Heart left ventricle (tissue), 13 donors: Measurements from ENCODE around the gene PATJ.

ENCODE experiments used
- CTCF ChIP-seq, 12 donors: fragments of 200-600 bp; sonication (generic) in 4 of 12; IDR thresholded peaks; one replicate each; pipeline versions ENCODE4 v1.5.0 to v1.8.0; 2018 to 2022; ENCODE audit warnings: antibody characterized with exemption in 12 of 12, mild to moderate bottlenecking in 5 of 12
- POLR2A ChIP-seq, 2 donors: fragments of 450-650 bp; IDR thresholded peaks; one replicate each; pipeline ENCODE4 v1.6.1; 2017; ENCODE audit warnings: antibody characterized with exemption in 2 of 2, mild to moderate bottlenecking in 2 of 2, moderate library complexity in 2 of 2
- donor health status: ischemic (EF 13 %, LVEDD 7.1; RV severe dilation, severe dysfunction).
- donor health status: DM: no; HTN: yes; CAD: no.
- donor health status: DM: no; HTN: no; CAD: no.
- donor health status: ischemic (EF 25% LVEDD 6.9; RV normal size, moderate dysfunction).
- donor health status: ischemic (EF 25% LVEDD 5.7; RV mildly dilated, moderate dysfunction).
- donor health status: ischemic (EF 35%, LVEDD 5.7; RV mildly dilated, moderate dysfunction).
- donor health status: nonischemic (EF 11% LVEDD 7.7; RV severe dilation, severe dysfunction).
- donor health status: DM: yes; HTN: yes; CAD: no.
- donor health status: PGD.
- donor health status: ischemic (EF 29% LVEDD 5.4; RV normal size, mild dysfunction).
- donor health status: nonischemic (EF 23%, LVEDD 6.1; RV moderate dilation, normal function).

GRCh38 chr1:62110198-62110817 is 368.0 kb downstream of the PATJ start:
- no peak for TF ChIP-seq CTCF (IDR thresholded peaks at IDR 0.05)
- TF ChIP-seq POLR2A (IDR thresholded peaks at IDR 0.05): no peak
